GM10266 (cell line): ENCODE data around the gene P2RY8.

Experiments
- DNase-seq: peaks from one replicate; pipeline ENCODE4 v3.0.0; 2012; ENCODE audit errors: extremely low spot score
- TF ChIP-seq, protein P1 (sequence below): IDR thresholded peaks from 2 replicates; pipeline ENCODE4 v1.5.1; 2012; ENCODE audit warnings: mild to moderate bottlenecking, low read depth; ENCODE audit not compliant: control insufficient read depth, insufficient read depth; ENCODE audit errors: missing control alignments

The P2RY8 gene

GRCh38 chrX:1535241-1536041 is 1.5 kb downstream of the P2RY8 start:
- no peak for DNase-seq
- TF ChIP-seq, protein P1, sequence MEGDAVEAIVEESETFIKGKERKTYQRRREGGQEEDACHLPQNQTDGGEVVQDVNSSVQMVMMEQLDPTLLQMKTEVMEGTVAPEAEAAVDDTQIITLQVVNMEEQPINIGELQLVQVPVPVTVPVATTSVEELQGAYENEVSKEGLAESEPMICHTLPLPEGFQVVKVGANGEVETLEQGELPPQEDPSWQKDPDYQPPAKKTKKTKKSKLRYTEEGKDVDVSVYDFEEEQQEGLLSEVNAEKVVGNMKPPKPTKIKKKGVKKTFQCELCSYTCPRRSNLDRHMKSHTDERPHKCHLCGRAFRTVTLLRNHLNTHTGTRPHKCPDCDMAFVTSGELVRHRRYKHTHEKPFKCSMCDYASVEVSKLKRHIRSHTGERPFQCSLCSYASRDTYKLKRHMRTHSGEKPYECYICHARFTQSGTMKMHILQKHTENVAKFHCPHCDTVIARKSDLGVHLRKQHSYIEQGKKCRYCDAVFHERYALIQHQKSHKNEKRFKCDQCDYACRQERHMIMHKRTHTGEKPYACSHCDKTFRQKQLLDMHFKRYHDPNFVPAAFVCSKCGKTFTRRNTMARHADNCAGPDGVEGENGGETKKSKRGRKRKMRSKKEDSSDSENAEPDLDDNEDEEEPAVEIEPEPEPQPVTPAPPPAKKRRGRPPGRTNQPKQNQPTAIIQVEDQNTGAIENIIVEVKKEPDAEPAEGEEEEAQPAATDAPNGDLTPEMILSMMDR: no peak

DNA sequence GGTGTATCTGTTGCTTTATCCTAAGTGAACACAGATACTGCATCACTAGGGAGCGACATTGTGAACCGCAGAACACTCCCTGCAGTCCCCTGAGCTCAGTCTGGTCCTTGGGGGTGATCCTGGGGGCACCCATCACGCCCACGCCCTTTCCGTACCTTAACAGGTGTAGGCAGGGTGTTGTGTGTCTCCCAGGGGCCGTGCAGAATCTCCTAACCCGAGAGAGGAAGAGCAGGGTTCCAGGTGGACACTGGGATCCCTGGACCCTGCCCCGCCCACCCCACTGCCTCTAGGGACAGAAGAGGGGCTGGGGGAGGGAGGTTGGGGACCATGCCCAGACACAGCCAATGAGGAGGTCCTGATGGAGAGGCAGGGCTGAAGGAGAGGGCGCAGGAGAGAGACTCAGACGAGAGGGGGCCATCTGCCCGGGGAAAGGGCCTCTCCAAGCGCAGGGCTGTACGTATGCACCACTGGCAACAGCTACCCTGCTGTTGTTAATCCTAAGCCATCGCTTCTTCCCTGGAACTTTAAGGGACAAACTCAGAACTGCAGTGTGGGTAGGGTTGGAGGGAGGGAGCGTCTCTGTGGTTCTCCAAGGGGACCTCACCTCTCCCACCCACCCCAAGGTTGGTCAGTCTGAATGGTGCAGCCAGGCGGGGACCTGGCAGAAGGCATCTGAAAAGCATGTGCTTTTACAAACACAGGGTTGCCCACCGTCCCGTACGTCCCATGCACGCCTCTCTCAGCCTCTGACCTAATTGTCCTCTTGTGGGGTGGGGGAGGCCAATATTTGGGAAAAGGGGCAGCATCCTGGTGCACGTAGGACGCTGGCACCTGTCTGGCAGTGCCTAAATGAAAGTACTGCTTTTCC is 2.5 kb downstream of the P2RY8 start:
- no peak for DNase-seq
- TF ChIP-seq, protein P1: no peak

DNA sequence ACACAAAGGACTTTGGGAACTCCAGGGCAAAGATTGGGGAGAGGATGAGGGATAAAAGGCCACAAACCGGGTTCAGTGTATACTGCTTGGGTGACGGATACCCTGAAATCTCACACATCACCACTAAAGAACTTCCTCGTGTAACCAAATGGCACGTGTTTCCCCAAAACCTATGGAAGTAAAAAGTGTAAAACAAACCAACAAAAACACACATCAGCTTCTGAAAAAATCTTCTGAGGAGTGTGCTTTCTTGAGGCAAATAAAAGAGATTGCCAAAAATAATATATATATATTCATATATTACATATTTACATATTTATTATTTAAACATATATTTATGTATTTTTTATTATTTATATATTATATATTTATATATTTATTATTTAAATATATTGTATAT is 3.9 kb downstream of the P2RY8 start:
- TF ChIP-seq, protein P1: no peak
- no peak for DNase-seq

- no peak for DNase-seq
- TF ChIP-seq, protein P1: no peak
These were observed 5.7 kb downstream of the P2RY8 start for GRCh38 chrX:1531096-1531890.

- TF ChIP-seq, protein P1: no peak
- DNase-seq: no peak
These were observed 7.2 kb downstream of the P2RY8 start for GRCh38 chrX:1529756-1530155.

DNA sequence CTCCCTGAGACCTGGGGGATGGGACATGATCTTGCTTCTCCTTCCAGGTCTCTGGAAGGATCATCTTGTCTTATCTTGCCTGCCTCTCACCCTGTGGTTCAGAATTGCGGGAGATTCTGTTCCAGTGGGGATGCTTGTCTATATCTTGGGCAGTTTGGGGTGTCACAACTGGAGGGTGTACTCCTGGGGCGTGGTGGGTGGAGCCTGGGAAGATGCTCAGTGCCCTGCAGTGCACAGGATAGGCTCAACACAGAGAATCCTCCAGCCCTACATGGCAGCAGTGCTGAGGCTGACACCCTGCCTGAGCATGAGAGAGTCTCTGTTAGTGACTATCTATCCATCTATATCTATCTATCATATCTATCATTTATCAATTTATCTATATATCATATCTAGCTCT is 7.7 kb downstream of the P2RY8 start:
- no peak for DNase-seq
- TF ChIP-seq, protein P1: no peak

GRCh38 chrX:1528884-1529203 is 8.1 kb downstream of the P2RY8 start:
- DNase-seq: no peak
- TF ChIP-seq, protein P1: no peak
